ENCODE data around the gene RBM10. TPM values are rescaled to one million over a fixed set of nuclear protein-coding genes. Genes with fewer than 3 reads are reported as not detected.

The RBM10 gene
- total and polyA plus RNA-seq, 2 donors (not counting 3 experiments of a cell fraction or from before 2014, with no cell fraction given): 37.3 to 51.5 TPM

DNA sequence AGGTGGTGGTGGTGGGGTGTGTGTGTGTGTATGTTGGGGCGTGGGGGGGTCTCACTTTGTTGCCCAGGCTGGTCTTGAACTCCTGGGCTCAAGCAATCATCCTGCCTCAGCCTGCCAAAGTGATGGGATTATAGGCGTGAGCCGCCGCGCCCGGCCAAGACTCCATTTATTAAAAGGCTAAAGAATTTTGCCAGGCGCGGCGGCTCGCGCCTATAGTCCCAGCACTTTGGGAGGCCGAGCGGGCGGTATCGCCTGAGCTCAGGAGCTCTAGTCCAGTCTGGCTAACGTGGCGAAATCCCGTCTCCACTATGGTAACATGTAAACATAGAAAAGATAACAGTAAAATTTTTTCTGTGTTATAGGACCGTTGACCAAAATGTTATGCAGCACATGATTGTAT is 44.9 kb downstream of the RBM10 start:
- no peak for TF ChIP-seq GATA2 (IDR thresholded peaks at IDR 0.05; ENCODE audit: insufficient read depth, insufficient read length, low read depth, low read length)
- TF ChIP-seq MYC (IDR thresholded peaks at IDR 0.05; ENCODE audit: low read depth, low read length): no peak
- no peak for TF ChIP-seq EZH2 (IDR thresholded peaks at IDR 0.05; ENCODE audit: borderline replicate concordance, low read depth, low read length, severe bottlenecking)
- no peak for TF ChIP-seq JUN (IDR thresholded peaks at IDR 0.05; ENCODE audit: borderline replicate concordance, insufficient read depth, insufficient read length, low read depth)
- no peak for TF ChIP-seq POLR2A (IDR thresholded peaks at IDR 0.05; ENCODE audit: low read depth, low read length)
- TF ChIP-seq, protein P1, sequence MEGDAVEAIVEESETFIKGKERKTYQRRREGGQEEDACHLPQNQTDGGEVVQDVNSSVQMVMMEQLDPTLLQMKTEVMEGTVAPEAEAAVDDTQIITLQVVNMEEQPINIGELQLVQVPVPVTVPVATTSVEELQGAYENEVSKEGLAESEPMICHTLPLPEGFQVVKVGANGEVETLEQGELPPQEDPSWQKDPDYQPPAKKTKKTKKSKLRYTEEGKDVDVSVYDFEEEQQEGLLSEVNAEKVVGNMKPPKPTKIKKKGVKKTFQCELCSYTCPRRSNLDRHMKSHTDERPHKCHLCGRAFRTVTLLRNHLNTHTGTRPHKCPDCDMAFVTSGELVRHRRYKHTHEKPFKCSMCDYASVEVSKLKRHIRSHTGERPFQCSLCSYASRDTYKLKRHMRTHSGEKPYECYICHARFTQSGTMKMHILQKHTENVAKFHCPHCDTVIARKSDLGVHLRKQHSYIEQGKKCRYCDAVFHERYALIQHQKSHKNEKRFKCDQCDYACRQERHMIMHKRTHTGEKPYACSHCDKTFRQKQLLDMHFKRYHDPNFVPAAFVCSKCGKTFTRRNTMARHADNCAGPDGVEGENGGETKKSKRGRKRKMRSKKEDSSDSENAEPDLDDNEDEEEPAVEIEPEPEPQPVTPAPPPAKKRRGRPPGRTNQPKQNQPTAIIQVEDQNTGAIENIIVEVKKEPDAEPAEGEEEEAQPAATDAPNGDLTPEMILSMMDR (IDR thresholded peaks at IDR 0.05; ENCODE audit: extremely low read depth in 1 of 2, insufficient read depth in 1 of 2, low read depth in 1 of 2, low read length in 2 of 2): no peak
- TF ChIP-seq, protein P2, sequence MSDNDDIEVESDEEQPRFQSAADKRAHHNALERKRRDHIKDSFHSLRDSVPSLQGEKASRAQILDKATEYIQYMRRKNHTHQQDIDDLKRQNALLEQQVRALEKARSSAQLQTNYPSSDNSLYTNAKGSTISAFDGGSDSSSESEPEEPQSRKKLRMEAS (IDR thresholded peaks at IDR 0.05; ENCODE audit: insufficient read depth, insufficient read length): no peak
- no peak for TF ChIP-seq POLR2AphosphoS5 (IDR thresholded peaks at IDR 0.05; ENCODE audit: insufficient read depth, low read depth, low read length)
- no peak for TF ChIP-seq FOS (IDR thresholded peaks at IDR 0.05; ENCODE audit: borderline replicate concordance, insufficient read depth, low read length)
- H3K27ac ChIP-seq (ENCODE audit: insufficient read depth, low read depth, low read length): no peak overlapping the region
- H4K20me1 ChIP-seq (replicated peaks; ENCODE audit: control insufficient read depth, extremely low read depth, insufficient read depth, low read length): no peaks in the 10 kb centered on the region
- FAIRE-seq (no peak), DNase-seq (ENCODE audit: low read depth, low spot score) (no peak)
- no peak overlapping the region for H3K4me3 ChIP-seq (replicated peaks in 1 of 3; ENCODE audit: insufficient read depth in 1 of 3, low read depth in 1 of 3, low read length in 3 of 3)
- intact Hi-C loops (cut with micrococcal nuclease) (loop anchor here (5.0 kb wide), 1 partner anchor 447 kb away; no protein-coding TSS in a partner anchor), dilution Hi-C loops (cut with MboI; ENCODE audit: extremely low pct_ligation_motif_present, low sequenced_read_pairs) (no loop called here)
- ChIA-PET CTCF (interaction anchor here (3.4 kb wide), 1 partner anchor 194 kb away, joined by 17 read pairs; no protein-coding TSS in a partner anchor), POLR2A (no interaction called here)
- no TSS peak for BruUV-seq (replicated peaks)
- no peaks in the 10 kb centered on the region for H3K9me1 ChIP-seq (replicated peaks; ENCODE audit: control insufficient read depth, extremely low read depth, insufficient read depth, low read length)
- peaks cover 21% of the 10 kb centered on the region for H3K79me2 ChIP-seq (ENCODE audit: control insufficient read depth, insufficient read depth, low read length)
- no peaks in the 10 kb centered on the region for H3K27me3 ChIP-seq (ENCODE audit: control insufficient read depth in 2 of 2, insufficient read depth in 2 of 2, low read length in 2 of 2)
- H3K36me3 ChIP-seq (ENCODE audit: control insufficient read depth in 2 of 2, extremely low read depth in 1 of 2, insufficient read depth in 2 of 2, low read length in 2 of 2): peaks cover 0 to 14% of the 10 kb centered on the region in 2 experiments
- H3K9me3 ChIP-seq (replicated peaks; ENCODE audit: control insufficient read depth, insufficient read depth, low read length): no peaks in the 10 kb centered on the region
- H3K4me2 ChIP-seq (ENCODE audit: insufficient read depth, low read length): no peak overlapping the region
- no peak overlapping the region for H3K9ac ChIP-seq (replicated peaks; ENCODE audit: extremely low read depth, insufficient read depth, low read length)
- peaks cover 16% of the 10 kb centered on the region for H3K4me1 ChIP-seq (ENCODE audit: control insufficient read depth, extremely low read depth, insufficient read depth, low read length)
- no peak overlapping the region for H2AFZ ChIP-seq (ENCODE audit: low read depth, low read length)

All from endothelial cell of umbilical vein (primary cell).